Activated T-cell treated with anti-CD3 and anti-CD28 coated beads, Interleukin-2, amount 50 U/mL, for 1 hour (primary cell): ENCODE results near the gene TNIP1.

Source experiments
- DNase-seq: peaks from one replicate; pipeline ENCODE4 v3.0.0-alpha.2; 2020

The TNIP1 gene

DNA sequence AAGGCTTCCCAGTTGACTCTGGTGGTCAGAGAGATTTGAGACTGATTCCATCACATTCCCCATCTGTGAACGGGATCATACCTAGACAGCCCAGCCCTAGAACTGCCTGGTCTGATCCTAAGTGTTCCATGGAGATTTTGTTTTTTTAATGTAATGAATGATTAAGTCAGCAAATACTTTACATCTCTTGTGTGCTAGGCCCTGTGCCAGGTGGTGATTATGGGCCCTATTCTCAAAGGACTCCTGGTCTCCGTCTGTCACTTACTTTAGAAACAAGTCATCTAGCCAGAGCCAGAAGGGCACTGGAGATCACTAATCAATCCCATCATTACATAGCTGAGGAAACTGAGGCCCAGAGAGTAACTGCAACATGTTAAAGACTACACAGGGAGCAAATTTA lies 61.5 kb downstream of the TNIP1 start:
- no peak for DNase-seq

DNA sequence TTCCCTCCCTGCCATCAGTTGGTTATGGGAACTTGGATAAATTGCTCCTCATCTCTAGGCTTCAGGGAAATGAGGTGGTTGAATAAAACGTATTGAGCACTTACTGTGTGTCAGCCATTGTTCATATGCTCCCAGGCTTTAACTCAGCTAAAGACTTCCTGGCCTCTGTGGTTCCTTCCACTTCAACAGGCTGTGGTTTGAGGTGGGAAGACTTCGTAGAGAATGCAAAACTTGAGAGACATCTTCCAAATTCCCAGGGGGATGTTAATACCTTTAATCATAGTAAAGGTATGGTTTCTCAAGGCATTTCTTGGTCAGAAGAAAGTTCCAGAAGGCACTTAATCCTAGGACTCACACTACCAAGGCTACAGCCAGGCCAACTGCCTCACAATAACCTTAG lies 62.0 kb downstream of the TNIP1 start:
- DNase-seq = no peak

- DNase-seq = no peak
Observed at GRCh38 chr5:151017897-151018296, 62.9 kb downstream of the TNIP1 start.

GRCh38 chr5:151016700-151017099 lies 64.1 kb downstream of the TNIP1 start:
- no peak for DNase-seq

DNA sequence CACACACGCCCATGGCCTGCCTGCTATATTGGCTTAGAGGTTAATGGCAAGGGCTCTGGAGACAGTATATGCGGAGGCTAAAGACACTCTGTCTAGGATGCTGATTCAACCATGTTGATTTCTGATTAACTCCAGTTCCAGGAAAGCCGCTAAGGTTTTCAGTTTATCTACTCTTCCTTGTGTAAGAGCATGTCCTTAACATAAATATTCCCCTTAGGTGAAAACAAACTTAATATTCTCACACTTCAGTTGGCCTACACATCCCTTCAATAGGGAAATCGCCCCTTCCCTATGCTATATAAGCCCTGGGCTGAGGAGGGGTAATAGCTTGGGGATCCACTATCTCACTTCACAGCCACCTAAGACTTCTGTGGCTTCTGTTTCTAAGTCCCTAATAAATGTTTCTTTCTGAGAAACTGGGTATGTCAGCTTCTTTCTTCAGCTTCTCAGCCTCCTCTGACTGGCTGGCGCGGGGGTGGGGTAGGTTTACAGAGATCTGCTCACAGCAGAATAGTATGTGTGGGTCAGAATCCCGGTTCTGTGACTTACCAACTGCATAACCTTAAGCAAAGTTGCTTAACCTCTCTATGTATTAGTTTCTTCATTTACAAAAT lies 64.8 kb downstream of the TNIP1 start:
- no peak for DNase-seq

DNA sequence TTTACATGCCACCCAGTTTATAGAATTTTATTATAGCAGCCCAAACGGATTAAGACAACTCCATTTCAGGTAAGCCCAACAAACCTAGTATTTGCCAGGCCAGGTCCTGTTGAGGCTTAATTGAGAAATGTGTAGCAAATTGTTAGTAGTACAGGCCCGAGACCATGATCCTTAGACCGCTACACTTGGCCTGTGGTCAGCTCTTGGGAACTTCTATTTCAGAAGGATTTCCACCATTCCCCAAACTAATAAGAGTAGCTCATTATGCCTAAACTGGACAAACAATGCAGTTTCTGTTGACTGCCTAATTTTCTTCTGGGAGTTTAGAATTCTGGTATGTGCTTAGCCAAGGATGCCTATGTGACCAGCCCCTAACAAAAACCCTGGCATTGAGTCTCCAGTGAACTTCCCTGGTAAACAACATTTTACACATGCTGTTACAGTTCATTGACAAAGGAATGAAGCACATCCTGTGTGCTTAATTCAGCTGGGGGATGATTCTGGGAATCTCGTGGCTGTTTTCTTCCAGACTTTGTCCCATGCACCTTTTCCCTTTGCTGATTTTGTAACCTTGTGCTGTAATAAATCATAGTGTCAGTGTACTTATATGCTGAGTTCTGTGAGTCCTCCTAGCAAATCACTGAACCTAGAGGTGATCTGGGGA lies 66.0 kb downstream of the TNIP1 start:
- DNase-seq = no peak

DNA sequence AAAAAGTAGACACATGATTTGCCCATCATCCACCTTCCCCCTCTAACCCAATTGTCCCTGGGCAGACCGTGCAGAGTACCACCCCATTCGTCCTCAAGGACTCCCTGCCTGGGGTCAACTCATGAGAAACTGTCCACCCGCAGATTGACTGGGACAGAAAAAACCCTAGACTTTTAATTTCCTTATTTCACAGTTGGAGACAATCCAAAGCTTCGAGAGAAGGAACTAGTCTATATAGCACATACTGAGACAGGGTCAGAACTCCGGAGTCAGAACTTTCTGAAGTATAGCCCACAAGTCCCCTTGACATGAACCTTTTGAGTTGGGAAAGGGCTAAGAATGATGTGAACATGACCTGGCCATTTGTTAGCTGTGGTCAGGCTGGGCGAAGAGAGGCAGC lies 68.0 kb downstream of the TNIP1 start:
- DNase-seq = no peak

- DNase-seq = no peak
Observed at GRCh38 chr5:151008906-151009305, 71.9 kb downstream of the TNIP1 start.

DNA sequence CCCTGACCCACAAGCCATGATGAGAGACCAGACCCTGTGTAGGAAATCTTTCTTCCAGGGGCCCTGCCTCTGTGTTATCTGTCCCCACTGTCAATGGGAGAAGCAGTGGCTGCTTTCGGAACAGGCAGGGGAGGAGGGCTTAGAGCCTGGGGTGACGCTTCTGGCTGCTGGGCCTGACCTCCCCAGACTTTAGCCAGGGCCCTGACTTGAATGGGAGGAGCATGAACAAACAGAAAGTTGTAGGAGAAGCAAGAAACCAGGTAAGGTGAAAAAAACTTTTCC lies 72.7 kb downstream of the TNIP1 start:
- no peak for DNase-seq

- no peak for DNase-seq
Observed at GRCh38 chr5:151007430-151008209, 73.2 kb downstream of the TNIP1 start.

- no peak for DNase-seq
Observed at GRCh38 chr5:151006704-151007334, 74.0 kb downstream of the TNIP1 start.

GRCh38 chr5:151005950-151006576 lies 74.8 kb downstream of the TNIP1 start:
- DNase-seq = no peak

GRCh38 chr5:151005187-151005949 lies 75.5 kb downstream of the TNIP1 start:
- DNase-seq = no peak

GRCh38 chr5:151004499-151004898 lies 76.3 kb downstream of the TNIP1 start:
- DNase-seq = no peak

DNA sequence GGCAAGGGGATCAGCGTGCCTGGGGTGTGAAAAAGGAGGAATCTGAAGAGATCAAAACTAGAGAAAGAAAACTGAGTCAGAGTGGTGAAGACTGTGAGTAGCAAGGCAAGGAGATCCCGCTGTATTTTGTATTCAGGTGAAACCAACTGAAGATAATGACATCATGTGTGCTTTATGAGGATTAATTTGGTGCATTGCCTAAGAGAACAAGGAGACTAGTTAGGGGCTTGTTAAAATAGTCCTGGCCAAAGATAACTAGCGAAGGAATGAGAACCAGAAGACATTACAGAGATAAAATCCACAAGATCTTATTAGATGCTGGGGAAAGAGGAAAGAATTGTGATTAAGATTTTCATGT lies 77.4 kb downstream of the TNIP1 start:
- no peak for DNase-seq

- DNase-seq = no peak
Observed at GRCh38 chr5:151002681-151003502, 77.9 kb downstream of the TNIP1 start.

GRCh38 chr5:151002250-151002649 lies 78.6 kb downstream of the TNIP1 start:
- DNase-seq = no peak

- DNase-seq = no peak
Observed at GRCh38 chr5:151001436-151001835, 79.4 kb downstream of the TNIP1 start.

- DNase-seq = no peak
Observed at GRCh38 chr5:150999704-151000442, 81.0 kb downstream of the TNIP1 start.

GRCh38 chr5:150993826-150994412 lies 86.9 kb downstream of the TNIP1 start:
- no peak for DNase-seq

GRCh38 chr5:150993422-150993821 lies 87.4 kb downstream of the TNIP1 start:
- no peak for DNase-seq
